ENCODE data around the gene GABRB1.

The GABRB1 gene

DNA sequence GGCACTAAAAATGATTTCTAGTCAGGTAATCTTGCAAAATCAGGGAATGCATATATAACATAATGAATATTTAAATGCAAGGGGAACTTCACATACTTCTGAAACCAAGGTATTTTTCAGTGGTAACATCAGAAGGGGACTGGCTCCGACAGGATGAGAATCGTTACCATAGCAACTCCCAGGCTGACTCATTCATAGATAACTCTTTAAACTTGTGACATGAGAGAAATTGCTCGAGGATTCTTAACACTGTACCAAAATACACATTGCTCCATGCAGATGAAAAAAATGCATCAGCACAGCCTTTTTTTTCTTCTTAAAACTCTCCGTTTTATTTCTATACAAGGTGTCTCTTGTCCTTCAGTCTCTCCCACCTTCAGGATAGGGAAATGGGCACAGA is 114.3 kb downstream of the GABRB1 start:
- Histone ChIP-seq H3K9ac (ENCODE audit: insufficient read length) (no peak overlapping the region), H3K27ac (no peak overlapping the region), H3K4me3 (no peak overlapping the region), H3K9me3 (ENCODE audit: low read depth, low read length) (no peaks in the 10 kb centered on the region), H3K36me3 (ENCODE audit: insufficient read depth, low read length) (no peaks in the 10 kb centered on the region)
- no peak for TF ChIP-seq EZH2 (IDR thresholded peaks at IDR 0.05)
- DNase-seq (ENCODE audit: low read depth, low spot score): no peak

DNA sequence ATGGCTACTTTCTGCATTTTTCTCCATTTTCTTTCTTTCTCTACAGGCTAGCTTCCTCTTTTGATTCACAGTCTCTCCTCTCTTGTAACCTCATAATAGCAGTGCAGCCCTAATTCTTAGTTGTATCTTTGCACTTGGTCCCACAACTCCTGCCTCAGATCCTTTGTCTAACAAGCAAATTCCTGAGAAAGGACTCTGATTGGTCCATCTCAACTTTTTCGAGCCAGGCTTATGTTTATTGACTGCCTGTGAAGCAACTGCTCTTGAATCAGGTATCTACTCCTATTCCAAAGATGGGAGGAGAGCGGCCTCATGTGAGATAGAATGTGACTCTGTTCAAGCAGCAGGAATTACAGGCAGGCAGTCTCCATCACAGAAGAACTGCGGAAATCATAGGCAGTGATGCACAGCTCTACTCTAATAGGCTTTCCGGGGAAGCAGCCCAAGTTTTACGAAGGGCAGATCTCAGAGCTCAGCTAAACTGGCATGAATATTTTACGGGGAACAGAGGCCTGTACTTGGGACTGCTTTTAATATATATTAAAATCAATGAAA is 123.5 kb downstream of the GABRB1 start:
- DNase-seq (ENCODE audit: low read depth, low spot score): no peak
- H3K36me3 ChIP-seq (ENCODE audit: insufficient read depth, low read length): no peaks in the 10 kb centered on the region
- H3K4me3 ChIP-seq: no peak overlapping the region
- TF ChIP-seq EZH2 (IDR thresholded peaks at IDR 0.05): no peak
- no peak for TF ChIP-seq POLR2AphosphoS5 (IDR thresholded peaks at IDR 0.05; ENCODE audit: borderline replicate concordance, low read depth, low read length)
- no peak for TF ChIP-seq FOXP2 (optimal IDR thresholded peaks at IDR 0.05; ENCODE audit: control extremely low read depth, extremely low read length, insufficient read depth)
- no peaks in the 10 kb centered on the region for H3K9me3 ChIP-seq (ENCODE audit: low read depth, low read length)
- H3K27ac ChIP-seq: no peak overlapping the region
- H3K9ac ChIP-seq (ENCODE audit: insufficient read length): no peak overlapping the region

DNA sequence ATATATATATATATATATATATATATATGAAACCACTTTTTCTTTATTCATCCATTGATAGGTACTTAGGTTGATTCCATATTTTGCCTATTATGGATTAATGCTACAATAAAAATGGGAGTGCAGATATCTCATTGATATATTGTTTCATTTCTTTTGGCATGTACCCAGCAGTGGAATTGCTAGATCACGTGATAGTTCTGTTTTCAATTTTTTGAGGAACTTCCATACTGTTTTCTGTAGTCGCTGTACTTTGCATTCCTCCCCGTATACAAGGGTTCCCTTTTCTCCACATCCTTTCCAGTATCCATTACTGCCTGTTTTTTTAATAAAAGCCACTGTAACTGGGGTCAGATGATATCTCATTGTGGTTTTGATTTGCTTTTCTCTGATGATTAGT is 124.6 kb downstream of the GABRB1 start:
- Histone ChIP-seq H3K36me3 (ENCODE audit: insufficient read depth, low read length) (no peaks in the 10 kb centered on the region), H3K9ac (ENCODE audit: insufficient read length) (no peak overlapping the region), H3K9me3 (ENCODE audit: low read depth, low read length) (no peaks in the 10 kb centered on the region), H3K27ac (no peak overlapping the region), H3K4me3 (no peak overlapping the region)
- TF ChIP-seq POLR2AphosphoS5 (IDR thresholded peaks at IDR 0.05; ENCODE audit: borderline replicate concordance, low read depth, low read length): no peak
- no peak for TF ChIP-seq FOXP2 (optimal IDR thresholded peaks at IDR 0.05; ENCODE audit: control extremely low read depth, extremely low read length, insufficient read depth)
- no peak for TF ChIP-seq EZH2 (IDR thresholded peaks at IDR 0.05)
- no peak for DNase-seq (ENCODE audit: low read depth, low spot score)

DNA sequence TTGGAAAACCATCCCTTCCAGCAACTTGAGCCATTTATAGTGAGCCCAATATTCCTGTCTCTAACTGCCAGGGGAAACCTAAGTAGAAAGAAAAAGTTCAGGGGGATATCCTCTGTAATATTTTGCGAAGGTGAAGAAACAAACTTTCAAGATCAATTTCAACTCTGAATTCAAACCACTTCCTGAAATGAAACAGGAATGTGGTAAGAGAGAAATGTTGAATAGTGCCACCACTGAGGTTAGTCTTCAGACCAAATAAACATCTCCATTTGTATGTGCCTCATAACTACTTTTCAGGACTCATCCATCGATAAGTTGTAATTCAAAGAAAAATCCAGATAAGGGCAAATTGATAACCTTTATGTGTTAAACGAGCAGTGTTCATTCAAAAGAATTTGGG is 128.7 kb downstream of the GABRB1 start:
- no peak for DNase-seq (ENCODE audit: low read depth, low spot score)
- Histone ChIP-seq H3K9ac (ENCODE audit: insufficient read length) (no peak overlapping the region), H3K9me3 (ENCODE audit: low read depth, low read length) (no peaks in the 10 kb centered on the region), H3K4me3 (no peak overlapping the region), H3K36me3 (ENCODE audit: insufficient read depth, low read length) (no peaks in the 10 kb centered on the region), H3K27ac (no peak overlapping the region)
- TF ChIP-seq EZH2 (IDR thresholded peaks at IDR 0.05) (no peak), POLR2AphosphoS5 (IDR thresholded peaks at IDR 0.05; ENCODE audit: borderline replicate concordance, low read depth, low read length) (no peak), FOXP2 (optimal IDR thresholded peaks at IDR 0.05; ENCODE audit: control extremely low read depth, extremely low read length, insufficient read depth) (no peak)

GRCh38 chr4:47167081-47168035 is 136.0 kb downstream of the GABRB1 start:
- Histone ChIP-seq H3K9me3 (ENCODE audit: low read depth, low read length) (no peaks in the 10 kb centered on the region), H3K9ac (ENCODE audit: insufficient read length) (no peak overlapping the region), H3K27ac (no peak overlapping the region), H3K36me3 (ENCODE audit: insufficient read depth, low read length) (no peaks in the 10 kb centered on the region), H3K4me3 (no peak overlapping the region)
- TF ChIP-seq EZH2 (IDR thresholded peaks at IDR 0.05): no peak
- no peak for TF ChIP-seq FOXP2 (optimal IDR thresholded peaks at IDR 0.05; ENCODE audit: control extremely low read depth, extremely low read length, insufficient read depth)
- TF ChIP-seq POLR2AphosphoS5 (IDR thresholded peaks at IDR 0.05; ENCODE audit: borderline replicate concordance, low read depth, low read length): no peak
- no peak for DNase-seq (ENCODE audit: low read depth, low spot score)

DNA sequence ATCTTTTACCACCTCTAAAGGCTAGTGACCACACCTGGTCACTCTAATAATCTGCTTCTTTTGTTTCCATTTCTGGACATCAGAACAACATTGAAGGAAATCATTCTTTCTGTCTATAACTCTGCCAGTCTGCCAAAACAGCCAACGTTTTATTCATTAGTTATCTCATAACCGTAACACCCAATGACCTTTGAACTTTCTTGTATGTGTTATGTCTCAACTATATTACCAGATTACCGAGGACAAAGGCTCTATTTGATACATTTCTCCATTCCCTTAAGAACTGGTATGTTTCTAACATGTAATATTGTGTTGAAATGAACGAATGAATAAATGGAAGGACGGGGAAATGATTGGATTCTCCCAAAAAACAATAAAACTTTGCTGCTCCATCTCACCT is 152.7 kb downstream of the GABRB1 start:
- Histone ChIP-seq H3K27ac (no peak overlapping the region), H3K36me3 (ENCODE audit: insufficient read depth, low read length) (no peaks in the 10 kb centered on the region), H3K4me3 (no peak overlapping the region), H3K9ac (ENCODE audit: insufficient read length) (no peak overlapping the region), H3K9me3 (ENCODE audit: low read depth, low read length) (no peaks in the 10 kb centered on the region)
- DNase-seq (ENCODE audit: low read depth, low spot score): no peak
- no peak for TF ChIP-seq EZH2 (IDR thresholded peaks at IDR 0.05)
- no peak for TF ChIP-seq POLR2AphosphoS5 (IDR thresholded peaks at IDR 0.05; ENCODE audit: borderline replicate concordance, low read depth, low read length)
- no peak for TF ChIP-seq FOXP2 (optimal IDR thresholded peaks at IDR 0.05; ENCODE audit: control extremely low read depth, extremely low read length, insufficient read depth)

- TF ChIP-seq EZH2 (IDR thresholded peaks at IDR 0.05) (no peak), FOXP2 (optimal IDR thresholded peaks at IDR 0.05; ENCODE audit: control extremely low read depth, extremely low read length, insufficient read depth) (no peak), POLR2AphosphoS5 (IDR thresholded peaks at IDR 0.05; ENCODE audit: borderline replicate concordance, low read depth, low read length) (no peak)
- no peak overlapping the region for H3K4me3 ChIP-seq
- no peak for DNase-seq (ENCODE audit: low read depth, low spot score)
Observed at GRCh38 chr4:47185761-47186160, 154.4 kb downstream of the GABRB1 start.

DNA sequence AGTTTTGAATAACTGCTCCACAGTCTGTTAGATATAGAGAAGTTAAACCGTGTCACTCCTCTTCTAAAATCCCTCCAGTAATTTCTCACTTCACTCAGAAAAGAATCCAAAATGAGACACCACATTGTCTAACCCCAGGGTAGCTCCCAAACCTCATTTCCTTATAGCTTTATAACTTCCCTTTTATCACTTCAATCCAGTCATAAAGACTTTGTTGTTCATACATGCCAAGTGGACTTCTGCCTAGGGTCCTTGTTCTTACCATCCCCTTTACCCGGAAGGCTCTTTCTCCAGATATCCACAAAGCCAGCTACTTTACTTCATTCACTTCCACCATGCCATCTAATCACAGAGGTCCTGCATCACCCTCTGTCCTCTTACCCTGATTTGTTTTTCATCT is 156.2 kb downstream of the GABRB1 start:
- no peak overlapping the region for H3K4me3 ChIP-seq
- no peak overlapping the region for H3K9ac ChIP-seq (ENCODE audit: insufficient read length)
- H3K36me3 ChIP-seq (ENCODE audit: insufficient read depth, low read length): no peaks in the 10 kb centered on the region
- no peak for DNase-seq (ENCODE audit: low read depth, low spot score)
- no peak overlapping the region for H3K27ac ChIP-seq
- no peaks in the 10 kb centered on the region for H3K9me3 ChIP-seq (ENCODE audit: low read depth, low read length)
- TF ChIP-seq EZH2 (IDR thresholded peaks at IDR 0.05): no peak
- TF ChIP-seq POLR2AphosphoS5 (IDR thresholded peaks at IDR 0.05; ENCODE audit: borderline replicate concordance, low read depth, low read length): no peak
- TF ChIP-seq FOXP2 (optimal IDR thresholded peaks at IDR 0.05; ENCODE audit: control extremely low read depth, extremely low read length, insufficient read depth): no peak

More at GRCh38 chr4:47185761-47186160, 154.4 kb downstream of the GABRB1 start:
- Histone ChIP-seq H3K36me3 (ENCODE audit: insufficient read depth, low read length) (no peaks in the 10 kb centered on the region), H3K9me3 (ENCODE audit: low read depth, low read length) (no peaks in the 10 kb centered on the region), H3K27ac (no peak overlapping the region), H3K9ac (ENCODE audit: insufficient read length) (no peak overlapping the region)

Measured in SK-N-MC (cell line).